ENCODE measurements around the gene CD82. TPM values are rescaled to one million over a fixed set of nuclear protein-coding genes. Genes with fewer than 3 reads are reported as not detected.

CD82 gene, protein sequence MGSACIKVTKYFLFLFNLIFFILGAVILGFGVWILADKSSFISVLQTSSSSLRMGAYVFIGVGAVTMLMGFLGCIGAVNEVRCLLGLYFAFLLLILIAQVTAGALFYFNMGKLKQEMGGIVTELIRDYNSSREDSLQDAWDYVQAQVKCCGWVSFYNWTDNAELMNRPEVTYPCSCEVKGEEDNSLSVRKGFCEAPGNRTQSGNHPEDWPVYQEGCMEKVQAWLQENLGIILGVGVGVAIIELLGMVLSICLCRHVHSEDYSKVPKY
- 5.6 TPM for total RNA-seq

GRCh38 chr11:44565211-44565952 is at the start of gene CD82:
TSS of gene CD82 (plus strand) at chr11:44565663. CDS start at chr11:44594663, 29,000 bp downstream.

Small RNA genes within 50 kb of the gene (small RNA-seq; reads per million reads assigned to genes)
- gene AC104010.1 (ENCODE audit: low replicate concordance) = not detected

Other genes starting within 250 kb of the CD82 start
- gene TSPAN18, start 161.3 kb downstream of the CD82 start, total RNA-seq = 21.9 TPM

Data from parietal lobe (tissue), 2 donors.